ENCODE results near the gene RAPH1.

GRCh38 chr2:203359450-203359849, 175.7 kb downstream of the RAPH1 start:
- TF ChIP-seq CTCF (IDR thresholded peaks at IDR 0.05) (no peak), POLR2A (IDR thresholded peaks at IDR 0.05) (no peak)
